HEK293T (cell line): ENCODE data around the gene TBRG4.

ENCODE experiments used
- CTBP1 ChIP-seq: fragments of 450-650 bp; IDR thresholded peaks from 2 replicates; pipeline ENCODE4 v1.6.1; 2016; ENCODE audit warnings: borderline replicate concordance
- SP1 ChIP-seq: fragments of 450-650 bp; IDR thresholded peaks from 2 replicates; pipeline ENCODE4 v1.6.1; 2017

GRCh38 chr7:45147858-45148652 lies 36.6 kb upstream of the TBRG4 start:
- TF ChIP-seq SP1 (no peak), CTBP1 (no peak)
